ENCODE data around the gene CARMIL3.
"Not testable (repeated sequence)": the region's sequence is repeated elsewhere in the genome, so short reads cannot be mapped to it uniquely, and the experiment has no call there.

Gene CARMIL3

DNA sequence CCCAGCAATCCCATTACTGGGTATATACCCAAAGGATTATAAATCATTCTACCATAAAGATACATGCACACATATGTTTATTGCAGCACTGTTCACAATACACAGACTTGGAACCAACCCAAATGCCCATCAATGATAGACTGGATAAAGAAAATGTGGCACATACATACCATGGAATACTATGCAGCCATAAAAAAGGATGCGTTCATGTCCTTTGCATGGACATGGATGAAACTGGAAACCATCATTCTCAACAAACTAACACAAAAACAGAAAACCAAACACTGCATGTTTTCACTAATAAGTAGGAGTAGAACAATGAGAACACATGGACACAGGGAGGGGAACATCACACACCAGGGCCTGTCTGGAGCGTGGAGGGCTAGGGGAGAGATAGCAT lies 20.5 kb upstream of the CARMIL3 start:
- H3K9me3 Mint-ChIP-seq; H3K4me3 Mint-ChIP-seq; ATAC-seq (replicated peaks; ENCODE audit: extremely low read depth, poor library complexity, severe bottlenecking); DNase-seq (ENCODE audit: low spot score in 2 of 2); H3K36me3 Mint-ChIP-seq (ENCODE audit: insufficient read depth); H3K4me1 Mint-ChIP-seq; H3K27ac Mint-ChIP-seq (ENCODE audit: low read depth): not testable (repeated sequence)
- peaks cover 13% of the 10 kb centered on the region for H3K27me3 Mint-ChIP-seq

DNA sequence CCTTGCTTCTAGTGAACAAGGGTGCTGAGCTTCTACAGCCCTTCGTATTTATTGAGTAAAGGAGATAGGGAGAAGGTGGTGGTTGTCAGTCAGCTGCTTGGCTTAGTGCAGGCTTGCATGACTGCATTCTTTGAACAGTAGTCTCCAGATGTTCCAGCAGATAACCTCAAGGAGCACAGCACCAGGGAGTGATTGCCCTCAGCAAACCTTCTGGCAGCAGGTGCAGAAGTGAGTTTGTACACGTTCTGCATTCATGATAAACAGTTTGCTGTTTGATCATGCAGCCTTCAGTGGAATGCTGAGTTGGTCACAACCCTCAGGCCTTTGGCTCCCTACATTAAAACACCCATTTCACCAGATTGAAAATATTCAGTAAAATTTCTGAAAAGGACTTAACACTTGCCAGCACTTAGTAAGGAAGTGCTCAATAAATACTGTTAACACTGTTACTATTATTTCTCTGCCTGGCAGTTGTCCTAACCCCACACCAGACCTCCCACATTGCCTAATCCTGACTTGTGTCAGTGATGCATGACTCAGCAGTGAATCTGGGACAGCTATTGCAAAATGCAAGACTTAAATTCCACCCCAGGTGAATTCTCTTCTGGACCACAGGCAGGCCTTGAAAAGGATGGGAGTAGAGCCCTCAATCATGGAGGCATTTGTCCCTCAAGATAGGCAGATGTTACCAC lies 18.9 kb upstream of the CARMIL3 start:
- Mint-ChIP-seq H3K4me1 (peaks cover 8% of the 10 kb centered on the region), H3K27me3 (peaks cover 2% of the 10 kb centered on the region), H3K36me3 (ENCODE audit: insufficient read depth) (peaks cover 4% of the 10 kb centered on the region), H3K4me3 (no peak overlapping the region), H3K9me3 (no peaks in the 10 kb centered on the region), H3K27ac (ENCODE audit: low read depth) (no peak overlapping the region)
- DNase-seq (ENCODE audit: low spot score in 2 of 2) (no peak), ATAC-seq (replicated peaks; ENCODE audit: extremely low read depth, poor library complexity, severe bottlenecking) (no peak)

DNA sequence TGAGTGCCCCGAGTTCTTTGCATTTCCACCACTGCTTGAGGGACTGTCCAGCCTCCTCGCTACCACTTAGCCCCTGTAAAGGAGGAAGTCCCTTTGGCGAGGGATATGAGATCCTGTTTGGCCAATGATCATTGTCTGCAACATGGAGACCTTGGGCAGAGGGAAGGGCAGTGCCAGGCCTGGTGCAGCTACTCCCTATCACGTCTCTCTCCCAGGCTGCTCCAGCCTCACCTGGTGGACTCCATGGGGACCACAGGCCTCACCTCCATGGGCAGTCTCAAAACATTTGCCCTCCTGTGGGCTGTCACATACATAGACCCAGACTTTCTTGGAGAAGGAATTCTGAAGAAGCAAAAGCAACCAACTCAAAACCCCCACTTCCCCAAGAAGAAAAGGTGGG lies 16.0 kb upstream of the CARMIL3 start:
- H3K36me3 Mint-ChIP-seq (ENCODE audit: insufficient read depth); H3K27me3 Mint-ChIP-seq; H3K9me3 Mint-ChIP-seq; ATAC-seq (replicated peaks; ENCODE audit: extremely low read depth, poor library complexity, severe bottlenecking); DNase-seq (ENCODE audit: low spot score in 2 of 2); H3K4me1 Mint-ChIP-seq: not testable (repeated sequence)
- Mint-ChIP-seq H3K27ac (ENCODE audit: low read depth) (peak overlapping the region; percentile 84), H3K4me3 (peak overlapping the region; percentile 92)

DNA sequence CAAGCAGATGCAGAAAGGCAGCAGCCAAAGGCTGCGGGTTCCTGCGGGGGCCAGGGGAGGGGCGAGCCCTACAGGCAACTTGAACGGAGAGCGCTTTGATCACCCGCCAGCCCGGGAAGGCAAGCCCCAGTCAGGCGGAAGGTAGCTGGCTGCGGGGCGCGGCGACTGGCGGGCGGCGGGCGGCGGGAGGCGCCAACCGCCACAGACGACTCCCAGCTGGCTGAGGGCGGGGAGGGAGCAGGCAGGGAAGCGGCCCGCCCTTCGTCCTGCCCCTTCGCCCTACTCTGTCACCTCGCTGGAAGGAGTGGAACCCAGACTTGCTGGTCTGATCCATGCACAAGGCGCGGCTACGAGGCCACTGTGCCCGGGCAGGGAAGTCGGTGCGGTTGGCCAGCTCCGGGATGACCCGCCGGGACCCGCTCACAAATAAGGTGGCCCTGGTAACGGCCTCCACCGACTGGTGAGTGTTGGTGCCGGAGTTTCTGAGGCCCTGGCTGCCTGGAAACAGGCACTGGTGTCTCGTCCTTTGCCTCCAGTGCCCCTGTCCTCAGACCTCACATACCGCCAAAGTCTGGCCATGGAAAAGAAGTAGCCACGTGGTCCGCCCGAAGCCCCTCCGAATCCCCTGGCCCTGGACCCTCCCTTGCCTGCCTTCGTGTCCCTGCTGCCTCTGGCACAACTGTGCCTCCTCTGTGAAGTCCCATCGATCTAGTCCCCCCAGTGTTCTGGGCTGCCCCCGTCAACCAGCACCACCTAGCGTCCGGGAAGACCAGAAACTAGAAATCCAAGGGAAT lies 15.4 kb upstream of the CARMIL3 start:
- peak; percentile 82 for ATAC-seq (replicated peaks; ENCODE audit: extremely low read depth, poor library complexity, severe bottlenecking)
- Mint-ChIP-seq H3K4me3 (peak overlapping the region; percentile 92), H3K27me3 (no peaks in the 10 kb centered on the region), H3K4me1 (peaks cover 8% of the 10 kb centered on the region), H3K27ac (ENCODE audit: low read depth) (peak overlapping the region; percentile 84), H3K36me3 (ENCODE audit: insufficient read depth) (peaks cover 6% of the 10 kb centered on the region), H3K9me3 (no peaks in the 10 kb centered on the region)
- DNase-seq (ENCODE audit: low spot score in 2 of 2) = peak; percentile 34 to 41

DNA sequence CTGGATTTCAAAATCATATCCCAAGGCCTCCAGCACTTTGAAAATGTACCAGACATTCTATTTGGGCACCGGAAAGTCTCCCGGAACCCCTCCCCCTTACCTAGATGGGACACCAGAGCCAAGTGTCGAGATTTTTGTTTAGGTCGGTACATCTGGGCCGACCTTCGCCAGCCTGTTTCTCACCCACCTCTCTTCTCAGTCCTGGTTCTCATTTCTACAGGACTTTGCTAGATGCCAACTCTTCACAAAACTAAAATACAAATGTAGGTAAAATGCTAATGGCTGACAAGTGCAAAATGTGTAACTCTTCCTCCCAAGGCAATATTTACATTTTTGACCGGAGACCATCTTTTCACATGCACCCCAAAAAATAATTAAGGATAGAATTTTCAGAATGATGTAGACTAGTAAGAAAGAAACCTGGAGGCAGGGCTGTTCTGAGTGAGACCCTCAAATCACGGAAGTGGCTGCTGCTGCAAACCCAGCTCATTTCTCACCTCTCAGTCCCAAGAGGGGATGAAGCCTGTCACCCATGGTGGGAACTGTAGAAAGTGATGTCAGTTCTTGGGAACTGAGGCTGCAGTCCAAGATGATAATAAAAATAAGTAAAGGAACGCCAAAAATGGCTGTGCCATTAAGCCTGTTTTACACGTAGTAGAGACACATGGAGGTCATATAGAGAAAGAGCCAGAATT lies 14.7 kb upstream of the CARMIL3 start:
- H3K9me3 Mint-ChIP-seq; H3K27me3 Mint-ChIP-seq; H3K36me3 Mint-ChIP-seq (ENCODE audit: insufficient read depth); H3K4me1 Mint-ChIP-seq; ATAC-seq (replicated peaks; ENCODE audit: extremely low read depth, poor library complexity, severe bottlenecking); DNase-seq (ENCODE audit: low spot score in 2 of 2): not testable (repeated sequence)
- H3K27ac Mint-ChIP-seq (ENCODE audit: low read depth) = peak overlapping the region; percentile 84
- peak overlapping the region; percentile 92 for H3K4me3 Mint-ChIP-seq

DNA sequence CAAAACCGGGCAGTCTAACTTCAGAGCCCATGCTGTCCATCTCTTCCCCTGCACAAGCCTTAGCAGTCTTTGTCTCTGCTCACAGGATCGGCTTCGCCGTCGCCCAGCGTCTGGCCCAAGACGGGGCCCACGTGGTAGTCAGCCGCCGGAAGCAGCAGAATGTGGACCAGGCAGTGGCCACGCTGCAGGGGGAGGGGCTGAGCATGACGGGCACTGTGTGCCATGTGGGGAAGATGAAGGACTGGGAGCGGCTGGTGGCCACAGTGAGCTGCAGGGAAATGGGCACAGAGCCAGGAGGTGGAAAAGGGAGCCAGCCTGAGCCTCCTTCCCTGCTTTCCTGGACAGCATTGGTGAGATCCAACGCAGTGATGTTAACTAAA lies 14.2 kb upstream of the CARMIL3 start:
- DNase-seq (ENCODE audit: low spot score in 2 of 2) = no peak
- Mint-ChIP-seq H3K4me1 (peaks cover 8% of the 10 kb centered on the region), H3K36me3 (ENCODE audit: insufficient read depth) (peaks cover 6% of the 10 kb centered on the region), H3K9me3 (no peaks in the 10 kb centered on the region), H3K27ac (ENCODE audit: low read depth) (no peak overlapping the region), H3K27me3 (peaks cover 4% of the 10 kb centered on the region), H3K4me3 (no peak overlapping the region)
- ATAC-seq (replicated peaks; ENCODE audit: extremely low read depth, poor library complexity, severe bottlenecking) = no peak

DNA sequence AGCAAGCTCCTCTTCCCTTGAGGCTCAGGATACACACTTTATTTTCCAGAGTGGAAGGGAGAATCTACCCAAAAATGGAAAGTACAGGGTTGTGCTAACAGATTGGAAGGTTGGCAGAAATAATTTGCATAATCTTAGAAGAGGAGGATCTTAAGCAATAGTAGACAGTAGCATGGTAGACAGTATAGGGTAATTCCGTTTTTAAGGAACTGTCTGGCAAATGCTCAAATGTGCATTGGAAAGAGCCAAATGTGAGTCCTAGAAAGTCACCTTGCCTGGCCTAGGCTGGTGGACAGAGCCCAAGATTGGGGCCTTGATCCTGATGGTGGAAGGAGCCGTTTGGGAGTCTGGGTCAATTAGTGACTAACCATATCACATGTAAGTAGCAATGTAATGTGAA lies 13.1 kb upstream of the CARMIL3 start:
- Mint-ChIP-seq H3K4me3 (no peak overlapping the region), H3K27ac (ENCODE audit: low read depth) (no peak overlapping the region), H3K4me1 (peaks cover 8% of the 10 kb centered on the region), H3K9me3 (no peaks in the 10 kb centered on the region), H3K36me3 (ENCODE audit: insufficient read depth) (peaks cover 6% of the 10 kb centered on the region), H3K27me3 (peaks cover 11% of the 10 kb centered on the region)
- ATAC-seq (replicated peaks; ENCODE audit: extremely low read depth, poor library complexity, severe bottlenecking) = no peak
- no peak for DNase-seq (ENCODE audit: low spot score in 2 of 2)

DNA sequence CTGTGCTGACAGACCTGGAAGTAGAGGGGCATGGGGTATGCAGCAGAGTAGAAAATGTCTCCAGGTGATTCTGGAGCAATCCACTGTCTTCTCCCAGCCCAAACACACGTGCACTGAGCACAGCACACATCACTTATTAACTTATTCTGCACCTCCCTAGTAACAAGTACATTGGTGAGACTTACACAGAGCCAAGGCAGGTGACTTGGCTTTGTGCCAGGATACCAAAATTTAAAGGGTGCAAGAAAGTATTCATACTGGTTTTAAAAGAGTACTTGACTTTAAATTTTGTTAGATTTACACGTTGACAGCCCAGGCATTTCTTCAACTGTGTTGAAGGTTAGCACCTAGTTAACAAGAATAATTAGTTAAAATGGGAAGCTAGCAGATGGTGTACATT lies 11.1 kb upstream of the CARMIL3 start:
- Mint-ChIP-seq H3K4me1 (peaks cover 8% of the 10 kb centered on the region), H3K27ac (ENCODE audit: low read depth) (no peak overlapping the region), H3K27me3 (peaks cover 11% of the 10 kb centered on the region), H3K4me3 (no peak overlapping the region), H3K9me3 (no peaks in the 10 kb centered on the region), H3K36me3 (ENCODE audit: insufficient read depth) (peaks cover 6% of the 10 kb centered on the region)
- ATAC-seq (replicated peaks; ENCODE audit: extremely low read depth, poor library complexity, severe bottlenecking) (no peak), DNase-seq (ENCODE audit: low spot score in 2 of 2) (no peak)

DNA sequence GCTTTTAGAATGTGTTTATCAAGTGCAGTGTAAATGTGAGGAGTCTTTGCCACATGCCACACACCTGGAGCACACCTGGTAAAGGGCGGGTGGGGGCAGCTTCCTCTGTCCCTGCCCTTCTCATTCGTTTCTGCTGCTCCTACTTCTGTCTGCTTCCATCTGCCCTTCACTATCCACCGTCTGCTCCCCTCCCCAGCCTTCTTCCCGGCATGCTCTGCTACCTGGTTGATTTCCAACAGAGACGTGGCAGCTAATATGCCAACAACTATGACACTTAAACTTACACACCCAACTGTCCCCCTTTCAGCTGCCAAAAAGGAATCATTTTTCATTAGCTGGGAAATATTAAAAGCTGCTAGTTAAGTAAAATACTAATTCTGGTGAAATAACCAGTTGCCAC lies 9.1 kb upstream of the CARMIL3 start:
- ATAC-seq (replicated peaks; ENCODE audit: extremely low read depth, poor library complexity, severe bottlenecking) (no peak), DNase-seq (ENCODE audit: low spot score in 2 of 2) (no peak)
- Mint-ChIP-seq H3K27me3 (peaks cover 11% of the 10 kb centered on the region), H3K9me3 (no peaks in the 10 kb centered on the region), H3K4me3 (no peak overlapping the region), H3K27ac (ENCODE audit: low read depth) (no peak overlapping the region), H3K36me3 (ENCODE audit: insufficient read depth) (peaks cover 3% of the 10 kb centered on the region), H3K4me1 (no peaks in the 10 kb centered on the region)

DNA sequence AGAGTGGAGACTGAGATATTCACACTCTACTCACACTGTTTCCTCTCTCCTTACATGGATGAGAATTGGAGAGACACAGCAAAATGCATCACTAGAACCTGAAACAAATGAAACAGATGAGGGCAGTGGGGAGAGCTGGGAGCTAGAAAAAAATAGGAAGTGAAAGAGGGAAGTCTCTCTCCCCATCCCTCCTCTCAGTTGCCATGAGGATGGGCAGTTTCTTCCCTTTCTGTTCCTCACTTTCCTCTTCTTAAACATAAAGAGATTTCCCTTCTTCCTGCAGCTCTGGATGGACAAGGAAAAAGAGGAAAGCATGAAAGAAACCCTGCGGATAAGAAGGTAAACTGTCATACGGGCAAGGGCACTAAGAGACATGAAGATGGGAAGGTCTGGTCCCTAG lies 2.8 kb upstream of the CARMIL3 start:
- H3K36me3 Mint-ChIP-seq (ENCODE audit: insufficient read depth); H3K27ac Mint-ChIP-seq (ENCODE audit: low read depth); ATAC-seq (replicated peaks; ENCODE audit: extremely low read depth, poor library complexity, severe bottlenecking); H3K9me3 Mint-ChIP-seq; H3K4me3 Mint-ChIP-seq; DNase-seq (ENCODE audit: low spot score in 2 of 2); H3K27me3 Mint-ChIP-seq: not testable (repeated sequence)
- peaks cover 22% of the 10 kb centered on the region for H3K4me1 Mint-ChIP-seq

DNA sequence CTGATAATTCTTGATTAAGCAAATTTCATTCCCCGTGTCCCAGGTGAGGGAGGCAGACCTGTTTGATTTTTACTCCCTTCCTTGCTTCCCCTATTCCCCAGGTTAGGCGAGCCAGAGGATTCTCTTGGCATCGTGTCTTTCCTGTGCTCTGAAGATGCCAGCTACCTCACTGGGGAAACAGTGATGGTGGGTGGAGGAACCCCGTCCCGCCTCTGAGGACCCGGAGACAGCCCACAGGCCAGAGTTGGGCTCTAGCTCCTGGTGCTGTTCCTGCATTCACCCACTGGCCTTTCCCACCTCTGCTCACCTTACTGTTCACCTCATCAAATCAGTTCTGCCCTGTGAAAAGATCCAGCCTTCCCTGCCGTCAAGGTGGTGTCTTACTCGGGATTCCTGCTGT lies 1.1 kb upstream of the CARMIL3 start:
- Mint-ChIP-seq H3K27ac (ENCODE audit: low read depth) (peak overlapping the region; percentile 44), H3K4me3 (peak overlapping the region; percentile 84), H3K4me1 (peaks cover 22% of the 10 kb centered on the region)
- H3K36me3 Mint-ChIP-seq (ENCODE audit: insufficient read depth); H3K9me3 Mint-ChIP-seq; ATAC-seq (replicated peaks; ENCODE audit: extremely low read depth, poor library complexity, severe bottlenecking); DNase-seq (ENCODE audit: low spot score in 2 of 2); H3K27me3 Mint-ChIP-seq: not testable (repeated sequence)

DNA sequence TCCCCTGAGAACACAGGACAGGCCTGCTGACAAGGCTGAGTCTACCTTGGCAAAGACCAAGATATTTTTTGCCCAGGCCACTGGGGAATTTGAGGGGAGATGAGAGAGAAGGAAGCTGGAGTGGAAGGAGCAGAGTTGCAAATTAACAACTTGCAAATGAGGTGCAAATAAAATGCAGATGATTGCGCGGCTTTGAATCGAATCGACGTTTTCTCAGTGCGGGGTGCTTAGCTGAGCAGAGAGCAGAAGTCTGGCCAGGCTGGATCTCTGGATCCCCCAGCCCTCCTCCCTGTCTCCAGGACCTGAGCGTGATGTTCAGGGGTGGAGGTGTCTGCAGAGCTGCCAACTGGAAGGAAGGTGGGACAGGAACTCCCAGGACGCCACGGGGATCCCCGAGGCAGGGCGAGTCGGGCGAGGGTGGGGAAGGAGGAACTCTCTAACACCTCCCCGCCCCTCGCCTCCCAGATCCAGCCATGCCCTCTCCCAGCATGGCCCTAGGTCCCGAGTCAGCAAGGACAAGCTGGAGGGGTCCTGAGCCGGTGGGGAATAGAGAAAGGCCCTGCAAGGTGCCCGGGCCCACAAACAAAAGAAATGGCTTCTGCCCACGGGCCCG lies 527 bp upstream of the CARMIL3 start:
- H3K4me3 Mint-ChIP-seq = peak overlapping the region; percentile 84
- H3K27me3 Mint-ChIP-seq = no peaks in the 10 kb centered on the region
- no peak for DNase-seq (ENCODE audit: low spot score in 2 of 2)
- peaks cover 2% of the 10 kb centered on the region for H3K36me3 Mint-ChIP-seq (ENCODE audit: insufficient read depth)
- ATAC-seq (replicated peaks; ENCODE audit: extremely low read depth, poor library complexity, severe bottlenecking) = no peak
- peak overlapping the region; percentile 44 for H3K27ac Mint-ChIP-seq (ENCODE audit: low read depth)
- H3K9me3 Mint-ChIP-seq = no peaks in the 10 kb centered on the region
- H3K4me1 Mint-ChIP-seq = peaks cover 22% of the 10 kb centered on the region

Data from central memory CD8-positive, alpha-beta T cell (primary cell).